ENCODE measurements around the gene ZNF28.
"Not testable (repeated sequence)": the region's sequence is repeated elsewhere in the genome, so short reads cannot be mapped to it uniquely, and the experiment has no call there.

Gene ZNF28

GRCh38 chr19:52821204-52821960 lies at the start of gene ZNF28:
ZNF28 (minus strand) TSS chr19:52821633; CDS start chr19:52817958, 3,675 bp downstream.
- H3K27me3 Mint-ChIP-seq = not testable (repeated sequence)
- H3K4me3 Mint-ChIP-seq = peak within 1 kb of the TSS; percentile 93 to 96
- ATAC-seq = peak; percentile 99
- peaks cover 19% of the 10 kb centered on the region for H3K4me1 Mint-ChIP-seq
- DNase-seq = peak; percentile 63 to 78
- peak within 1 kb of the TSS; percentile 90 to 96 for H3K27ac Mint-ChIP-seq
- H3K9me3 Mint-ChIP-seq = peaks cover 11 to 16% of the 10 kb centered on the region in 2 donors

GRCh38 chr19:52868031-52868430 lies 46.6 kb upstream of the ZNF28 start:
- Mint-ChIP-seq H3K9me3 (peaks cover 21 to 24% of the 10 kb centered on the region in 2 donors), H3K27ac (peak overlapping the region in 1 of 2 donors; percentile 69)
- DNase-seq, H3K4me1 Mint-ChIP-seq, ATAC-seq, H3K4me3 Mint-ChIP-seq, H3K27me3 Mint-ChIP-seq: not testable (repeated sequence)

GRCh38 chr19:52857378-52858191 lies 36.2 kb upstream of the ZNF28 start, which contains the start of gene ZNF468:
ZNF468 (minus strand) TSS chr19:52857619; CDS start chr19:52854272, 3,347 bp downstream.
- not testable (repeated sequence) for H3K9me3 Mint-ChIP-seq, H3K27me3 Mint-ChIP-seq
- Mint-ChIP-seq H3K27ac (peak within 1 kb of the TSS; percentile 46 to 91), H3K4me1 (peaks cover 23% of the 10 kb centered on the region), H3K4me3 (peak within 1 kb of the TSS; percentile 95 to 99)
- DNase-seq (peak; percentile 66 to 78), ATAC-seq (peak; percentile 100)

GRCh38 chr19:52856540-52857377 lies 35.3 kb upstream of the ZNF28 start:
- H3K9me3 Mint-ChIP-seq, H3K27me3 Mint-ChIP-seq: not testable (repeated sequence)
- DNase-seq (peak; percentile 10 to 16), ATAC-seq (peak; percentile 55)
- Mint-ChIP-seq H3K4me3 (peak overlapping the region; percentile 95 to 99), H3K27ac (peak overlapping the region; percentile 46 to 91), H3K4me1 (peaks cover 23% of the 10 kb centered on the region)

- not testable (repeated sequence) for H3K27me3 Mint-ChIP-seq, H3K4me3 Mint-ChIP-seq, H3K27ac Mint-ChIP-seq, H3K4me1 Mint-ChIP-seq, DNase-seq, ATAC-seq
- H3K9me3 Mint-ChIP-seq = peaks cover 17 to 50% of the 10 kb centered on the region in 2 donors
Measured at GRCh38 chr19:52847352-52847751, 25.9 kb upstream of the ZNF28 start.

- DNase-seq, H3K27ac Mint-ChIP-seq, H3K4me1 Mint-ChIP-seq, ATAC-seq, H3K4me3 Mint-ChIP-seq, H3K27me3 Mint-ChIP-seq: not testable (repeated sequence)
- peaks cover 41 to 61% of the 10 kb centered on the region in 2 donors for H3K9me3 Mint-ChIP-seq
Measured at GRCh38 chr19:52840825-52841465, 19.5 kb upstream of the ZNF28 start.

- not testable (repeated sequence) for ATAC-seq, H3K27ac Mint-ChIP-seq, H3K4me3 Mint-ChIP-seq, H3K27me3 Mint-ChIP-seq, H3K4me1 Mint-ChIP-seq, DNase-seq
- H3K9me3 Mint-ChIP-seq = peaks cover 41 to 68% of the 10 kb centered on the region in 2 donors
Measured at GRCh38 chr19:52834289-52834688, 12.9 kb upstream of the ZNF28 start.

GRCh38 chr19:52833541-52833940 lies 12.1 kb upstream of the ZNF28 start:
- not testable (repeated sequence) for DNase-seq, H3K4me1 Mint-ChIP-seq, H3K4me3 Mint-ChIP-seq, H3K27me3 Mint-ChIP-seq, ATAC-seq, H3K27ac Mint-ChIP-seq
- H3K9me3 Mint-ChIP-seq = peaks cover 41 to 68% of the 10 kb centered on the region in 2 donors

- not testable (repeated sequence) for H3K27me3 Mint-ChIP-seq, H3K4me1 Mint-ChIP-seq, H3K27ac Mint-ChIP-seq, ATAC-seq, DNase-seq, H3K4me3 Mint-ChIP-seq
- H3K9me3 Mint-ChIP-seq = peaks cover 15 to 50% of the 10 kb centered on the region in 2 donors
Measured at GRCh38 chr19:52829866-52830265, 8.4 kb upstream of the ZNF28 start.

GRCh38 chr19:52825765-52826164 lies 4.3 kb upstream of the ZNF28 start:
- no peak overlapping the region for H3K27ac Mint-ChIP-seq
- no peak overlapping the region for H3K4me3 Mint-ChIP-seq
- H3K9me3 Mint-ChIP-seq = peaks cover 9 to 34% of the 10 kb centered on the region in 2 donors
- DNase-seq (no peak), ATAC-seq (no peak)
- no peaks in the 10 kb centered on the region for H3K27me3 Mint-ChIP-seq
- peaks cover 3% of the 10 kb centered on the region for H3K4me1 Mint-ChIP-seq

GRCh38 chr19:52823676-52824075 lies 2.2 kb upstream of the ZNF28 start:
- Mint-ChIP-seq H3K27ac (no peak overlapping the region), H3K4me1 (peaks cover 11% of the 10 kb centered on the region), H3K9me3 (peaks cover 4 to 21% of the 10 kb centered on the region in 2 donors), H3K4me3 (no peak overlapping the region), H3K27me3 (no peaks in the 10 kb centered on the region)
- ATAC-seq = no peak
- no peak for DNase-seq

GRCh38 chr19:52820472-52821203 lies 795 bp downstream of the ZNF28 start:
- DNase-seq (peak in 1 of 2 donors; percentile 30), ATAC-seq (peak; percentile 68)
- Mint-ChIP-seq H3K27ac (peak overlapping the region; percentile 90 to 96), H3K4me1 (peaks cover 19% of the 10 kb centered on the region), H3K4me3 (peak overlapping the region; percentile 93 to 96), H3K9me3 (peaks cover 11 to 16% of the 10 kb centered on the region in 2 donors)
- H3K27me3 Mint-ChIP-seq = not testable (repeated sequence)

- no peak for DNase-seq
- Mint-ChIP-seq H3K27me3 (no peaks in the 10 kb centered on the region), H3K27ac (peak overlapping the region in 1 of 2 donors; percentile 34), H3K4me3 (no peak overlapping the region), H3K9me3 (peaks cover 12 to 42% of the 10 kb centered on the region in 2 donors), H3K4me1 (no peaks in the 10 kb centered on the region)
- ATAC-seq = no peak
Measured at GRCh38 chr19:52809801-52810200, 11.6 kb downstream of the ZNF28 start.
